ENCODE results near the gene RAD18. TPM values are rescaled to one million over a fixed set of nuclear protein-coding genes. Genes with fewer than 3 reads are reported as not detected.

The RAD18 gene
- total RNA-seq, 1 experiment from 2014 or later = 46.6 TPM

GRCh38 chr3:8839607-8840325, 123.5 kb downstream of the RAD18 start:
- H3K27me3 ChIP-seq (ENCODE audit: low read length) = no peaks in the 10 kb centered on the region
- no peak overlapping the region for H3K4me2 ChIP-seq (ENCODE audit: low read length)
- H3K4me3 ChIP-seq (ENCODE audit: low read length) = no peak overlapping the region
- DNase-seq (peak; percentile 44), ATAC-seq (peak; percentile 33; the same call in 1 of the 2 replicates)
- no peak overlapping the region for H3K9ac ChIP-seq (ENCODE audit: low read length)
- CTCF ChIA-PET = no interaction called here
- POLR2A ChIA-PET (ENCODE audit: unreplicated experiment) = no interaction called here
- H3K4me1 ChIP-seq (ENCODE audit: insufficient read depth, low read length) = peaks cover 10% of the 10 kb centered on the region; the same call in 1 of the 2 replicates
- H3F3A ChIP-seq (ENCODE audit: low read length, unreplicated experiment) = no peaks in the 10 kb centered on the region
- no peaks in the 10 kb centered on the region for H3K36me3 ChIP-seq (ENCODE audit: low read depth, low read length)
- H3K9me2 ChIP-seq (replicated peaks; ENCODE audit: low read length) = no peaks in the 10 kb centered on the region
- no peak overlapping the region for H2AFZ ChIP-seq (ENCODE audit: low read length)
- H3K79me2 ChIP-seq (ENCODE audit: low read length) = no peaks in the 10 kb centered on the region
- BruUV-seq (replicated peaks) = no TSS peak
- intact Hi-C loops (cut with micrococcal nuclease) = no loop called here
- H3K27ac ChIP-seq (ENCODE audit: low read length) = no peak overlapping the region
- no peaks in the 10 kb centered on the region for H3K9me3 ChIP-seq (ENCODE audit: low read length)
- TF ChIP-seq EZH2 (IDR thresholded peaks at IDR 0.05; ENCODE audit: low read length, unreplicated experiment) (no peak), EZH2phosphoT487 (IDR thresholded peaks at IDR 0.05; ENCODE audit: borderline replicate concordance, low read length) (no peak)
- TF ChIP-seq, protein P1, sequence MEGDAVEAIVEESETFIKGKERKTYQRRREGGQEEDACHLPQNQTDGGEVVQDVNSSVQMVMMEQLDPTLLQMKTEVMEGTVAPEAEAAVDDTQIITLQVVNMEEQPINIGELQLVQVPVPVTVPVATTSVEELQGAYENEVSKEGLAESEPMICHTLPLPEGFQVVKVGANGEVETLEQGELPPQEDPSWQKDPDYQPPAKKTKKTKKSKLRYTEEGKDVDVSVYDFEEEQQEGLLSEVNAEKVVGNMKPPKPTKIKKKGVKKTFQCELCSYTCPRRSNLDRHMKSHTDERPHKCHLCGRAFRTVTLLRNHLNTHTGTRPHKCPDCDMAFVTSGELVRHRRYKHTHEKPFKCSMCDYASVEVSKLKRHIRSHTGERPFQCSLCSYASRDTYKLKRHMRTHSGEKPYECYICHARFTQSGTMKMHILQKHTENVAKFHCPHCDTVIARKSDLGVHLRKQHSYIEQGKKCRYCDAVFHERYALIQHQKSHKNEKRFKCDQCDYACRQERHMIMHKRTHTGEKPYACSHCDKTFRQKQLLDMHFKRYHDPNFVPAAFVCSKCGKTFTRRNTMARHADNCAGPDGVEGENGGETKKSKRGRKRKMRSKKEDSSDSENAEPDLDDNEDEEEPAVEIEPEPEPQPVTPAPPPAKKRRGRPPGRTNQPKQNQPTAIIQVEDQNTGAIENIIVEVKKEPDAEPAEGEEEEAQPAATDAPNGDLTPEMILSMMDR (conservative IDR thresholded peaks at IDR 0.05; ENCODE audit: low read depth, low read length) = no peak
- no peaks in the 10 kb centered on the region for H4K20me1 ChIP-seq (ENCODE audit: low read length)

- POLR2A ChIA-PET (ENCODE audit: unreplicated experiment) = no interaction called here
- Histone ChIP-seq H3K79me2 (ENCODE audit: low read length) (no peaks in the 10 kb centered on the region), H3K4me3 (ENCODE audit: low read length) (no peak overlapping the region), H4K20me1 (ENCODE audit: low read length) (no peaks in the 10 kb centered on the region), H3K9ac (ENCODE audit: low read length) (no peak overlapping the region), H3K36me3 (ENCODE audit: low read depth, low read length) (no peaks in the 10 kb centered on the region), H3K9me2 (replicated peaks; ENCODE audit: low read length) (no peaks in the 10 kb centered on the region), H3K4me2 (ENCODE audit: low read length) (no peak overlapping the region), H3K9me3 (ENCODE audit: low read length) (no peaks in the 10 kb centered on the region), H3K4me1 (ENCODE audit: insufficient read depth, low read length) (peaks cover 10% of the 10 kb centered on the region; the same call in 1 of the 2 replicates), H3K27ac (ENCODE audit: low read length) (no peak overlapping the region), H2AFZ (ENCODE audit: low read length) (no peak overlapping the region), H3K27me3 (ENCODE audit: low read length) (no peaks in the 10 kb centered on the region), H3F3A (ENCODE audit: low read length, unreplicated experiment) (no peaks in the 10 kb centered on the region)
- intact Hi-C loops (cut with micrococcal nuclease) = no loop called here
- ATAC-seq = no peak
- TF ChIP-seq EZH2 (IDR thresholded peaks at IDR 0.05; ENCODE audit: low read length, unreplicated experiment) (no peak), EZH2phosphoT487 (IDR thresholded peaks at IDR 0.05; ENCODE audit: borderline replicate concordance, low read length) (no peak)
- TF ChIP-seq, protein P1 (conservative IDR thresholded peaks at IDR 0.05; ENCODE audit: low read depth, low read length) = no peak
- CTCF ChIA-PET = no interaction called here
- DNase-seq = no peak
- BruUV-seq (replicated peaks) = no TSS peak
These were observed 124.4 kb downstream of the RAD18 start for GRCh38 chr3:8838765-8839423.

GRCh38 chr3:8838234-8838633, 125.0 kb downstream of the RAD18 start:
- H3K27ac ChIP-seq (ENCODE audit: low read length) = no peak overlapping the region
- BruUV-seq (replicated peaks) = no TSS peak
- CTCF ChIA-PET = no interaction called here

More at GRCh38 chr3:8838234-8838633, 125.0 kb downstream of the RAD18 start:
- no peaks in the 10 kb centered on the region for H3K79me2 ChIP-seq (ENCODE audit: low read length)
- no peaks in the 10 kb centered on the region for H3K9me2 ChIP-seq (replicated peaks; ENCODE audit: low read length)
- no peaks in the 10 kb centered on the region for H4K20me1 ChIP-seq (ENCODE audit: low read length)
- H3K36me3 ChIP-seq (ENCODE audit: low read depth, low read length) = no peaks in the 10 kb centered on the region
- no peak overlapping the region for H2AFZ ChIP-seq (ENCODE audit: low read length)
- H3K9me3 ChIP-seq (ENCODE audit: low read length) = no peaks in the 10 kb centered on the region
- no peaks in the 10 kb centered on the region for H3F3A ChIP-seq (ENCODE audit: low read length, unreplicated experiment)
- POLR2A ChIA-PET (ENCODE audit: unreplicated experiment) = no interaction called here
- H3K4me2 ChIP-seq (ENCODE audit: low read length) = no peak overlapping the region
- H3K9ac ChIP-seq (ENCODE audit: low read length) = no peak overlapping the region
- H3K4me1 ChIP-seq (ENCODE audit: insufficient read depth, low read length) = peaks cover 10% of the 10 kb centered on the region; the same call in 1 of the 2 replicates
- no peak overlapping the region for H3K4me3 ChIP-seq (ENCODE audit: low read length)
- intact Hi-C loops (cut with micrococcal nuclease) = no loop called here
- TF ChIP-seq EZH2phosphoT487 (IDR thresholded peaks at IDR 0.05; ENCODE audit: borderline replicate concordance, low read length) (no peak), EZH2 (IDR thresholded peaks at IDR 0.05; ENCODE audit: low read length, unreplicated experiment) (no peak)
- TF ChIP-seq, protein P1 (conservative IDR thresholded peaks at IDR 0.05; ENCODE audit: low read depth, low read length) = no peak
- no peak for ATAC-seq
- H3K27me3 ChIP-seq (ENCODE audit: low read length) = no peaks in the 10 kb centered on the region
- DNase-seq = no peak

Data from PC-3 (cell line).